ENCODE data around the gene TEX54. TPM values are rescaled to one million over a fixed set of nuclear protein-coding genes. Genes with fewer than 3 reads are reported as not detected.

The TEX54 gene
- total and polyA plus RNA-seq, 2 of the 4 experiments (the other 2 are of a cell fraction), result not detected

GRCh38 chr11:62804310-62805075 lies 28.1 kb downstream of the TEX54 start:
- intact Hi-C loops (cut with micrococcal nuclease) (loop anchor here (2.0 kb wide), 1 partner anchor 14 kb away; no protein-coding TSS in a partner anchor), in situ Hi-C loops (cut with MboI; ENCODE audit: low sequenced_read_pairs) (no loop called here), dilution Hi-C loops (cut with HindIII; ENCODE audit: low sequenced_read_pairs, unreplicated experiment) (no loop called here)
- H2AFZ ChIP-seq (replicated peaks; ENCODE audit: low read length, poor library complexity), result peak overlapping the region; percentile 99
- ChIA-PET CTCF (no interaction called here), POLR2A (ENCODE audit: unreplicated experiment) (no interaction called here)
- peak overlapping the region; percentile 23; the same call in 1 of the 2 replicates for H4K91ac ChIP-seq (ENCODE audit: insufficient read depth, low read depth, low read length)
- H3K9me3 ChIP-seq (ENCODE audit: control insufficient read depth, insufficient read depth, low read length), result no peaks in the 10 kb centered on the region
- TF ChIP-seq CTCF (conservative IDR thresholded peaks at IDR 0.05; ENCODE audit: low read depth, low read length) (no peak), MAZ (IDR thresholded peaks at IDR 0.05; ENCODE audit: borderline replicate concordance, low read depth, low read length) (no peak), BHLHE40 (IDR thresholded peaks at IDR 0.05; ENCODE audit: low read depth, low read length) (no peak), POLR2A (IDR thresholded peaks at IDR 0.05; ENCODE audit: low read depth, low read length) (no peak), MAFK (IDR thresholded peaks at IDR 0.05; ENCODE audit: low read depth, low read length) (no peak), RFX5 (IDR thresholded peaks at IDR 0.05; ENCODE audit: low read depth, low read length) (no peak), CEBPB (IDR thresholded peaks at IDR 0.05; ENCODE audit: low read depth, low read length) (no peak), SMC3 (IDR thresholded peaks at IDR 0.05; ENCODE audit: low read depth, low read length) (no peak), USF2 (IDR thresholded peaks at IDR 0.05; ENCODE audit: low read depth, low read length) (no peak)
- WGBS, 2 experiments (ENCODE audit: extremely low coverage in 2 of 2, insufficient read length in 1 of 2), result 3% methylated on average over 5 of the region's 14 CpGs; no CpG with 5 or more reads in 1 of the 2 experiments
- ATAC-seq (ENCODE audit: low read depth) (peak; percentile 21), DNase-seq (peak; percentile 55)
- H4K20me1 ChIP-seq (ENCODE audit: insufficient read depth, low read length), result peaks cover 22% of the 10 kb centered on the region
- H4K8ac ChIP-seq (ENCODE audit: low read depth in 2 of 2, low read length in 2 of 2), result peak overlapping the region in 1 of 2 experiments; percentile 10; a peak in 2 of 4 replicates
- peaks cover 26% of the 10 kb centered on the region for H3K9me1 ChIP-seq (ENCODE audit: insufficient read depth, low read length)
- peak overlapping the region; percentile 19 for H3K18ac ChIP-seq (ENCODE audit: low read depth, low read length)
- peak overlapping the region; percentile 89 for H3K4me2 ChIP-seq (ENCODE audit: low read depth, low read length)
- peak overlapping the region; percentile 68 for H3K4ac ChIP-seq (ENCODE audit: low read depth, low read length)
- no peaks in the 10 kb centered on the region for H3K27me3 ChIP-seq (ENCODE audit: control insufficient read depth, insufficient read depth, low read length)
- peaks cover 26 to 62% of the 10 kb centered on the region in 2 experiments for H3K79me1 ChIP-seq (ENCODE audit: low read depth in 1 of 2, low read length in 2 of 2)
- H3K23ac ChIP-seq (ENCODE audit: low read depth, low read length), result peak overlapping the region; percentile 78
- H3K4me1 ChIP-seq (ENCODE audit: control insufficient read depth, insufficient read depth, low read length), result peaks cover 26% of the 10 kb centered on the region
- peak overlapping the region; percentile 80 for H3K14ac ChIP-seq (replicated peaks; ENCODE audit: low read depth, low read length)
- peak overlapping the region; percentile 8; the same call in 1 of the 2 replicates for H4K5ac ChIP-seq (ENCODE audit: low read depth, low read length)
- H3K4me3 ChIP-seq (ENCODE audit: insufficient read depth, low read depth, low read length), result peak overlapping the region; percentile 82
- peak overlapping the region; percentile 71 for H3K27ac ChIP-seq (ENCODE audit: insufficient read depth, low read length)
- peak overlapping the region; percentile 78 for H3K56ac ChIP-seq (ENCODE audit: extremely low read depth, insufficient read depth, low read length)
- H2BK15ac ChIP-seq (ENCODE audit: low read depth, low read length), result no peak overlapping the region
- peaks cover 36% of the 10 kb centered on the region for H3K36me3 ChIP-seq (ENCODE audit: control insufficient read depth, insufficient read depth, low read length)
- peak overlapping the region; percentile 81 for H3K9ac ChIP-seq (ENCODE audit: low read depth, low read length)
- peak overlapping the region; percentile 65 for H2AK5ac ChIP-seq (ENCODE audit: low read depth, low read length)
- H2BK20ac ChIP-seq (ENCODE audit: low read depth, low read length), result no peak overlapping the region
- TSS peak; percentile 55 for BruUV-seq (replicated peaks)
- no peak overlapping the region for H2BK120ac ChIP-seq (ENCODE audit: low read depth, low read length)
- H2AK9ac ChIP-seq (replicated peaks; ENCODE audit: low read depth, low read length, poor library complexity), result peak overlapping the region; percentile 99
- H2BK5ac ChIP-seq (ENCODE audit: low read depth, low read length, poor library complexity, severe bottlenecking), result peak overlapping the region; percentile 63
